IMR-90 (cell line): ENCODE measurements around the gene CP. TPM values are rescaled to one million over a fixed set of nuclear protein-coding genes. Genes with fewer than 3 reads are reported as not detected.

Experiments used
- ATAC-seq: fragments of 200-7000 bp; cut with Tn5 transposase; 2 replicates; pipeline ENCODE4 v1.9.1; 2020; ENCODE audit warnings: low read depth, mild to moderate bottlenecking, moderate library complexity
- BruUV-seq: library from RNA; stranded (reverse); fragments of 400-500 nt; replicated peaks from 2 replicates; lab custom pipeline; 2021; lab: Mats Ljungman, UMichigan
- CTCF ChIA-PET: fragments of 300-600 bp; formaldehyde crosslinking; extraction: SDS; loops from one replicate; lab custom pipeline; 2021; ENCODE audit warnings: antibody characterized with exemption; lab: Yijun Ruan, JAX
- POLR2A ChIA-PET: fragments of 300-600 bp; sonication (Branson Sonifier 250); formaldehyde crosslinking; loops from one replicate; lab custom pipeline; 2022; ENCODE audit warnings: antibody characterized with exemption; ENCODE audit not compliant: unreplicated experiment; lab: Charles Lee
- DNase-seq: peaks from one replicate; pipeline ENCODE4 v3.0.0; 2013
- H2AFZ ChIP-seq: replicated peaks from 2 replicates; pipeline ENCODE3; 2013; ENCODE audit warnings: low read length, mild to moderate bottlenecking; ENCODE audit not compliant: poor library complexity
- H2AK5ac ChIP-seq: 2 replicates; pipeline ENCODE4 v1.6.1; 2013; ENCODE audit warnings: low read depth, low read length, inconsistent platforms
- H2AK9ac ChIP-seq: replicated peaks from 2 replicates; pipeline ENCODE3; 2013; ENCODE audit warnings: mild to moderate bottlenecking, low read depth, low read length, moderate library complexity; ENCODE audit not compliant: poor library complexity
- H2BK120ac ChIP-seq: 2 replicates; pipeline ENCODE4 v1.6.1; 2013; ENCODE audit warnings: low read depth, low read length, inconsistent platforms
- H2BK15ac ChIP-seq: 3 replicates; pipeline ENCODE4 v1.6.1; 2013; ENCODE audit warnings: low read depth, low read length, inconsistent platforms
- H2BK20ac ChIP-seq: 2 replicates; pipeline ENCODE4 v1.6.1; 2013; ENCODE audit warnings: low read depth, mild to moderate bottlenecking, inconsistent platforms, low read length, moderate library complexity
- H2BK5ac ChIP-seq: 2 replicates; pipeline ENCODE4 v1.6.1; 2013; ENCODE audit warnings: mild to moderate bottlenecking, low read depth, low read length, inconsistent platforms; ENCODE audit not compliant: poor library complexity, severe bottlenecking
- H3K14ac ChIP-seq: replicated peaks from 2 replicates; pipeline ENCODE4 v1.6.1; 2013; ENCODE audit warnings: low read depth, low read length, inconsistent platforms
- H3K18ac ChIP-seq: 2 replicates; pipeline ENCODE4 v1.6.1; 2013; ENCODE audit warnings: low read depth, low read length, control low read depth
- H3K23ac ChIP-seq: 2 replicates; pipeline ENCODE4 v1.6.1; 2013; ENCODE audit warnings: low read depth, low read length, inconsistent platforms
- H3K27ac ChIP-seq: 2 replicates; pipeline ENCODE4 v1.5.1; 2013; ENCODE audit warnings: mild to moderate bottlenecking, control low read depth, low read length; ENCODE audit not compliant: insufficient read depth
- H3K27me3 ChIP-seq: 2 replicates; pipeline ENCODE4 v1.6.1; 2013; ENCODE audit warnings: low read length; ENCODE audit not compliant: control insufficient read depth, insufficient read depth
- H3K36me3 ChIP-seq: 2 replicates; pipeline ENCODE4 v1.6.1; 2013; ENCODE audit warnings: low read length, mixed read lengths; ENCODE audit not compliant: control insufficient read depth, insufficient read depth
- H3K4ac ChIP-seq: 2 replicates; pipeline ENCODE4 v1.6.1; 2013; ENCODE audit warnings: low read depth, low read length, inconsistent platforms
- H3K4me1 ChIP-seq: 2 replicates; pipeline ENCODE4 v1.6.1; 2013; ENCODE audit warnings: low read length, mixed read lengths; ENCODE audit not compliant: control insufficient read depth, insufficient read depth
- H3K4me2 ChIP-seq: 2 replicates; pipeline ENCODE4 v1.6.1; 2013; ENCODE audit warnings: low read depth, mild to moderate bottlenecking, control low read depth, low read length, moderate library complexity
- H3K4me3 ChIP-seq: 2 replicates; pipeline ENCODE4 v1.5.1; 2013; ENCODE audit warnings: low read depth, mild to moderate bottlenecking, control low read depth, low read length, moderate library complexity; ENCODE audit not compliant: insufficient read depth
- H3K56ac ChIP-seq: 2 replicates; pipeline ENCODE4 v1.6.1; 2013; ENCODE audit warnings: low read length, inconsistent platforms; ENCODE audit not compliant: insufficient read depth; ENCODE audit errors: extremely low read depth
- H3K79me1 ChIP-seq, 2 experiments: 2 replicates each; pipeline ENCODE4 v1.6.1; 2013; ENCODE audit warnings: low read length in 2 of 2, inconsistent platforms in 1 of 2, low read depth in 1 of 2
- H3K9ac ChIP-seq: 2 replicates; pipeline ENCODE4 v1.6.1; 2013; ENCODE audit warnings: low read depth, low read length, control low read depth
- H3K9me1 ChIP-seq: 2 replicates; pipeline ENCODE4 v1.6.1; 2013; ENCODE audit warnings: low read length, inconsistent platforms; ENCODE audit not compliant: insufficient read depth
- H3K9me3 ChIP-seq: 2 replicates; pipeline ENCODE4 v1.6.1; 2013; ENCODE audit warnings: low read length; ENCODE audit not compliant: control insufficient read depth, insufficient read depth
- H4K20me1 ChIP-seq: 2 replicates; pipeline ENCODE4 v1.6.1; 2013; ENCODE audit warnings: low read length, inconsistent platforms; ENCODE audit not compliant: insufficient read depth
- H4K5ac ChIP-seq: 2 replicates; pipeline ENCODE4 v1.6.1; 2013; ENCODE audit warnings: mild to moderate bottlenecking, low read depth, low read length, control low read depth
- H4K8ac ChIP-seq, 2 experiments: 2 replicates each; pipeline ENCODE4 v1.6.1; 2013; ENCODE audit warnings: low read depth in 2 of 2, low read length in 2 of 2, control low read depth in 1 of 2, inconsistent platforms in 1 of 2
- H4K91ac ChIP-seq: 2 replicates; pipeline ENCODE4 v1.6.1; 2013; ENCODE audit warnings: low read depth, low read length, inconsistent platforms; ENCODE audit not compliant: insufficient read depth
- CEBPB ChIP-seq: IDR thresholded peaks from 2 replicates; pipeline ENCODE4 v1.6.1; 2012; ENCODE audit warnings: low read depth, low read length, improper control_type of control experiment
- MAFK ChIP-seq: IDR thresholded peaks from 2 replicates; pipeline ENCODE4 v1.6.1; 2012; ENCODE audit warnings: low read depth, low read length, improper control_type of control experiment
- MXI1 ChIP-seq: IDR thresholded peaks from 2 replicates; pipeline ENCODE4 v1.6.1; 2012; ENCODE audit warnings: low read depth, mild to moderate bottlenecking, low read length, moderate library complexity, borderline replicate concordance
- SMC3 ChIP-seq: fragments of 150-350 bp; IDR thresholded peaks from 2 replicates; pipeline ENCODE4 v1.6.1; 2016; ENCODE audit warnings: low read depth, mild to moderate bottlenecking, antibody characterized with exemption, low read length, moderate library complexity
- dilution Hi-C: fragments of 300-500 bp; cut with HindIII; formaldehyde crosslinking; loops from one replicate; pipeline ENCODE4 v1.14.3; 2018; ENCODE audit warnings: low sequenced_read_pairs; ENCODE audit not compliant: unreplicated experiment
- in situ Hi-C: fragments of 300-500 bp; cut with MboI; formaldehyde crosslinking; loops from 3 replicates; pipeline ENCODE4 v1.14.3; 2019; ENCODE audit warnings: low sequenced_read_pairs, inconsistent platforms, mixed read lengths
- intact Hi-C: fragments of 100-400 bp; cut with micrococcal nuclease; formaldehyde crosslinking; loops from 2 replicates; pipeline ENCODE4 v1.10.0; 2022
- polyA plus RNA-seq, 3 experiments: library from polyadenylated mRNA; depleted of rRNA; stranded (reverse); fragments of >200 nt; gene quantifications; 2 replicates each; pipeline ENCODE4 v1.2.3, GENCODE V29; 2012; ENCODE audit warnings: low replicate concordance in 1 of 3
- total RNA-seq: library from RNA; depleted of rRNA; stranded (reverse); fragments of >200 nt; gene quantifications from 2 replicates; pipeline ENCODE4 v1.2.3, GENCODE V29; 2012

The CP gene
- total and polyA plus RNA-seq, 2 of the 4 experiments (the other 2 are of a cell fraction) = not detected

GRCh38 chr3:149245738-149246451, 24.3 kb upstream of the CP start (continued):
- no peak for TF ChIP-seq MXI1
- no peak for TF ChIP-seq CEBPB

GRCh38 chr3:149243540-149243939, 21.9 kb upstream of the CP start:
- H3K36me3 ChIP-seq = no peaks in the 10 kb centered on the region
- no peaks in the 10 kb centered on the region for H3K27me3 ChIP-seq
- H3K56ac ChIP-seq = no peak overlapping the region
- peaks cover 6% of the 10 kb centered on the region; the same call in 1 of the 2 replicates for H3K9me1 ChIP-seq
- H2AK9ac ChIP-seq = no peak overlapping the region
- no peak overlapping the region for H2BK5ac ChIP-seq
- no peak overlapping the region for H4K8ac ChIP-seq
- no peak for DNase-seq
- H3K4me3 ChIP-seq = no peak overlapping the region
- H2BK20ac ChIP-seq = no peak overlapping the region
- ChIA-PET CTCF (no interaction called here), POLR2A (no interaction called here)
- intact Hi-C loops (no loop called here), in situ Hi-C loops (no loop called here), dilution Hi-C loops (no loop called here)
- no peak overlapping the region for H3K14ac ChIP-seq
- no peak overlapping the region for H2BK120ac ChIP-seq
- no TSS peak for BruUV-seq
- H3K18ac ChIP-seq = no peak overlapping the region
- H2AK5ac ChIP-seq = no peak overlapping the region
- peak; percentile 71 for TF ChIP-seq MAFK
- no peak for TF ChIP-seq SMC3
- H3K23ac ChIP-seq = no peak overlapping the region
- H3K79me1 ChIP-seq = no peaks in the 10 kb centered on the region
- no peak overlapping the region for H4K5ac ChIP-seq
- H4K91ac ChIP-seq = no peak overlapping the region
- no peak overlapping the region for H2BK15ac ChIP-seq
- no peak overlapping the region for H3K4me2 ChIP-seq
- no peak overlapping the region for H3K27ac ChIP-seq
- H3K4me1 ChIP-seq = peaks cover 17% of the 10 kb centered on the region
- H3K9ac ChIP-seq = no peak overlapping the region
- H3K4ac ChIP-seq = no peak overlapping the region
- no peaks in the 10 kb centered on the region for H4K20me1 ChIP-seq
- no peaks in the 10 kb centered on the region for H3K9me3 ChIP-seq
- ATAC-seq = no peak
- H2AFZ ChIP-seq = no peak overlapping the region
